AG04450 (cell line): Measurements from ENCODE around the gene F10. TPM values are rescaled to one million over a fixed set of nuclear protein-coding genes. Genes with fewer than 3 reads are reported as not detected.

Experiments
- CTCF ChIA-PET: fragments of 300-600, 350-600 bp; formaldehyde crosslinking; extraction: SDS; loops from one replicate; lab custom pipeline; 2022; ENCODE audit warnings: antibody characterized with exemption, inconsistent platforms; lab: Charles Lee
- POLR2A ChIA-PET: fragments of 350-600 bp; formaldehyde crosslinking; extraction: SDS; loops from one replicate; lab custom pipeline; 2021; ENCODE audit warnings: antibody characterized with exemption, inconsistent platforms; lab: Yijun Ruan, JAX
- DNase-seq: peaks from one replicate; pipeline ENCODE4 v3.0.0-alpha.2; 2011; ENCODE audit warnings: low read depth, low spot score
- H3K27ac ChIP-seq: one replicate; pipeline ENCODE4 v1.5.1; 2012; ENCODE audit warnings: low read depth, low read length, control low read depth
- H3K27me3 ChIP-seq: one replicate; pipeline ENCODE4 v1.6.0; 2012; ENCODE audit warnings: low read length; ENCODE audit not compliant: control insufficient read depth, insufficient read depth
- H3K4me3 ChIP-seq: 2 replicates; pipeline ENCODE4 v1.5.1; 2011; ENCODE audit warnings: mild to moderate bottlenecking, low read depth, low read length, control low read depth
- H3K9me3 ChIP-seq: 2 replicates; pipeline ENCODE4 v1.5.1; 2012; ENCODE audit warnings: low read length; ENCODE audit not compliant: control insufficient read depth, insufficient read depth
- CTCF ChIP-seq: IDR thresholded peaks from 2 replicates; pipeline ENCODE4 v1.5.1; 2011; ENCODE audit warnings: low read depth, low read length, control low read depth, inconsistent platforms
- polyA plus RNA-seq: library from polyadenylated mRNA; depleted of rRNA; stranded (reverse); fragments of >200 nt; gene quantifications from 2 replicates; pipeline ENCODE4 v1.2.3, GENCODE V29; 2011

Gene F10
- polyA plus RNA-seq, 1 experiment: 17.7 TPM

- H3K27ac ChIP-seq: no peak overlapping the region
- POLR2A ChIA-PET: no interaction called here
- H3K9me3 ChIP-seq: no peaks in the 10 kb centered on the region; the same call in 1 of the 2 replicates
- CTCF ChIA-PET: no interaction called here
- TF ChIP-seq CTCF: no peak
- no peak for DNase-seq
- H3K4me3 ChIP-seq: no peak overlapping the region
- peaks cover 3% of the 10 kb centered on the region for H3K27me3 ChIP-seq
Observed at GRCh38 chr13:113145911-113146598, 23.5 kb downstream of the F10 start.

GRCh38 chr13:113146750-113147149 lies 24.2 kb downstream of the F10 start:
- Histone ChIP-seq H3K9me3 (no peaks in the 10 kb centered on the region; the same call in 1 of the 2 replicates), H3K4me3 (no peak overlapping the region), H3K27me3 (peaks cover 3% of the 10 kb centered on the region), H3K27ac (no peak overlapping the region)
- TF ChIP-seq CTCF: no peak
- POLR2A ChIA-PET: no interaction called here
- CTCF ChIA-PET: no interaction called here
- DNase-seq: no peak

GRCh38 chr13:113147206-113147605 lies 24.6 kb downstream of the F10 start:
- no peak for DNase-seq
- Histone ChIP-seq H3K9me3 (no peaks in the 10 kb centered on the region; the same call in 1 of the 2 replicates), H3K4me3 (no peak overlapping the region), H3K27me3 (peaks cover 3% of the 10 kb centered on the region), H3K27ac (no peak overlapping the region)
- ChIA-PET POLR2A (no interaction called here), CTCF (no interaction called here)
- no peak for TF ChIP-seq CTCF

- no peak for DNase-seq
- Histone ChIP-seq H3K27ac (no peak overlapping the region), H3K27me3 (peaks cover 3% of the 10 kb centered on the region), H3K4me3 (no peak overlapping the region), H3K9me3 (no peaks in the 10 kb centered on the region; the same call in 1 of the 2 replicates)
- ChIA-PET CTCF (no interaction called here), POLR2A (no interaction called here)
- TF ChIP-seq CTCF: no peak
Observed at GRCh38 chr13:113148407-113148806, 25.8 kb downstream of the F10 start.

- ChIA-PET CTCF (no interaction called here), POLR2A (no interaction called here)
- TF ChIP-seq CTCF: no peak
- DNase-seq: no peak
- Histone ChIP-seq H3K4me3 (no peak overlapping the region), H3K27me3 (peaks cover 3% of the 10 kb centered on the region), H3K9me3 (no peaks in the 10 kb centered on the region; the same call in 1 of the 2 replicates), H3K27ac (no peak overlapping the region)
Observed at GRCh38 chr13:113148940-113149503, 26.4 kb downstream of the F10 start.
